ENCODE results near the gene BEND6.

DNA sequence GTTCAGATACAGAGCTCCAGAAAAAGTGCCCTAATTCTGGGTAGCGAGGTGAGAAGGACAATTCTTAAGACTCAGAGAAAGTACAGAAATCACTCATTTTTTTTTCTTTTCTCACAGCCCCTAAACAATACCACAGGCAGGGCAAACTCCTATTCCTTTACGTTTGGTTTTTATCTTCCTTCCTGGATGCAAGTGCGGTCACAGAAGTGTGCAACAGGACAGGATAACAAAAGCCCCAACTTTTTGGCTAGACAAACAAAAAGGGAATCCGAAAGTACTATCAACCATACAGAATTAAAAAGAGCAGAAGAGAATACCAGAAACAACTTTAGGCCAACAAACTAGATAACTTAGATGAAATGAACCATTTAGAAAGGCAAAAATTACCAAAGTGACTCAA, 18.4 kb upstream of the BEND6 start:
- TF ChIP-seq, protein P1, sequence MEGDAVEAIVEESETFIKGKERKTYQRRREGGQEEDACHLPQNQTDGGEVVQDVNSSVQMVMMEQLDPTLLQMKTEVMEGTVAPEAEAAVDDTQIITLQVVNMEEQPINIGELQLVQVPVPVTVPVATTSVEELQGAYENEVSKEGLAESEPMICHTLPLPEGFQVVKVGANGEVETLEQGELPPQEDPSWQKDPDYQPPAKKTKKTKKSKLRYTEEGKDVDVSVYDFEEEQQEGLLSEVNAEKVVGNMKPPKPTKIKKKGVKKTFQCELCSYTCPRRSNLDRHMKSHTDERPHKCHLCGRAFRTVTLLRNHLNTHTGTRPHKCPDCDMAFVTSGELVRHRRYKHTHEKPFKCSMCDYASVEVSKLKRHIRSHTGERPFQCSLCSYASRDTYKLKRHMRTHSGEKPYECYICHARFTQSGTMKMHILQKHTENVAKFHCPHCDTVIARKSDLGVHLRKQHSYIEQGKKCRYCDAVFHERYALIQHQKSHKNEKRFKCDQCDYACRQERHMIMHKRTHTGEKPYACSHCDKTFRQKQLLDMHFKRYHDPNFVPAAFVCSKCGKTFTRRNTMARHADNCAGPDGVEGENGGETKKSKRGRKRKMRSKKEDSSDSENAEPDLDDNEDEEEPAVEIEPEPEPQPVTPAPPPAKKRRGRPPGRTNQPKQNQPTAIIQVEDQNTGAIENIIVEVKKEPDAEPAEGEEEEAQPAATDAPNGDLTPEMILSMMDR (conservative IDR thresholded peaks at IDR 0.05; ENCODE audit: low read depth, low read length): no peak
- no peak for TF ChIP-seq EZH2 (IDR thresholded peaks at IDR 0.05; ENCODE audit: low read length, unreplicated experiment)
- no peak for TF ChIP-seq EZH2phosphoT487 (IDR thresholded peaks at IDR 0.05; ENCODE audit: borderline replicate concordance, low read length)
